ENCODE data around the gene SGMS1. TPM values are rescaled to one million over a fixed set of nuclear protein-coding genes. Genes with fewer than 3 reads are reported as not detected.

SGMS1 gene
- total RNA-seq, 4 donors from 2014 or later, result 28.3 to 44.5 (median 41.7) TPM

- intact Hi-C loops (cut with DNase I; ENCODE audit: low total_unique reads), result no loop called here
- H3K27me3 ChIP-seq, result no peaks in the 10 kb centered on the region
- no peak overlapping the region for H3K4me3 ChIP-seq
- H3K36me3 ChIP-seq, result no peaks in the 10 kb centered on the region
- peaks cover 0 to 5% (median 0%) of the 10 kb centered on the region in 4 donors for H3K4me1 ChIP-seq
- in situ Hi-C loops (cut with MboI; ENCODE audit: low pct_ligation_motif_present in 1 of 4, low pct_unique_long_range_greater_than_20kb in 1 of 4, low sequenced_read_pairs in 3 of 4), result no loop called here
- 84% methylated on average over 2 of the region's 2 CpGs; no CpG with 5 or more reads in 1 of the 2 donors for WGBS, 2 donors (ENCODE audit: low coverage in 1 of 2)
- no peaks in the 10 kb centered on the region for H3K9me3 ChIP-seq
- no peak for DNase-seq
- no peak for TF ChIP-seq POLR2AphosphoS5 (IDR thresholded peaks at IDR 0.05)
- TF ChIP-seq EP300 (IDR thresholded peaks at IDR 0.05; ENCODE audit: low read depth), result no peak
- TF ChIP-seq CTCF (IDR thresholded peaks at IDR 0.05), result no peak
- no peak for TF ChIP-seq POLR2A (IDR thresholded peaks at IDR 0.05)
- no peak overlapping the region for H3K27ac ChIP-seq
These were observed 27.3 kb downstream of the SGMS1 start for GRCh38 chr10:50596456-50596855.

GRCh38 chr10:50595785-50596184 is 28.0 kb downstream of the SGMS1 start:
- Histone ChIP-seq H3K27ac (no peak overlapping the region), H3K9me3 (no peaks in the 10 kb centered on the region), H3K36me3 (no peaks in the 10 kb centered on the region), H3K4me3 (no peak overlapping the region), H3K4me1 (peaks cover 0 to 5% (median 0%) of the 10 kb centered on the region in 4 donors), H3K27me3 (no peaks in the 10 kb centered on the region)
- DNase-seq, result no peak
- intact Hi-C loops (cut with DNase I; ENCODE audit: low total_unique reads) (no loop called here), in situ Hi-C loops (cut with MboI; ENCODE audit: low pct_ligation_motif_present in 1 of 4, low pct_unique_long_range_greater_than_20kb in 1 of 4, low sequenced_read_pairs in 3 of 4) (no loop called here)
- TF ChIP-seq CTCF (IDR thresholded peaks at IDR 0.05), result no peak
- no peak for TF ChIP-seq EP300 (IDR thresholded peaks at IDR 0.05; ENCODE audit: low read depth)
- TF ChIP-seq POLR2A (IDR thresholded peaks at IDR 0.05), result no peak
- no peak for TF ChIP-seq POLR2AphosphoS5 (IDR thresholded peaks at IDR 0.05)
- 85 to 93% methylated on average over 3 of the region's 3 CpGs for WGBS, 2 donors (ENCODE audit: low coverage in 1 of 2)

- intact Hi-C loops (cut with DNase I; ENCODE audit: low total_unique reads), result no loop called here
- TF ChIP-seq EP300 (IDR thresholded peaks at IDR 0.05; ENCODE audit: low read depth), result no peak
- no peak for TF ChIP-seq CTCF (IDR thresholded peaks at IDR 0.05)
- TF ChIP-seq POLR2A (IDR thresholded peaks at IDR 0.05), result no peak
- TF ChIP-seq POLR2AphosphoS5 (IDR thresholded peaks at IDR 0.05), result no peak
- DNase-seq, result no peak
- H3K4me3 ChIP-seq, result no peak overlapping the region
- H3K27me3 ChIP-seq, result no peaks in the 10 kb centered on the region
- H3K27ac ChIP-seq, result no peak overlapping the region
- WGBS, 2 donors (ENCODE audit: low coverage in 1 of 2), result 82 to 88% methylated on average over 4 to 6 of the region's 6 CpGs
- no peaks in the 10 kb centered on the region for H3K9me3 ChIP-seq
- H3K4me1 ChIP-seq, result peaks cover 0 to 5% (median 0%) of the 10 kb centered on the region in 4 donors
- no peaks in the 10 kb centered on the region for H3K36me3 ChIP-seq
- in situ Hi-C loops (cut with MboI; ENCODE audit: low pct_ligation_motif_present in 1 of 4, low pct_unique_long_range_greater_than_20kb in 1 of 4, low sequenced_read_pairs in 3 of 4), result no loop called here
These were observed 30.0 kb downstream of the SGMS1 start for GRCh38 chr10:50593523-50594376.

- WGBS, 2 donors (ENCODE audit: low coverage in 1 of 2), result 92 to 100% methylated on average over 2 to 7 of the region's 7 CpGs
- H3K27ac ChIP-seq, result no peak overlapping the region
- in situ Hi-C loops (cut with MboI; ENCODE audit: low pct_ligation_motif_present in 1 of 4, low pct_unique_long_range_greater_than_20kb in 1 of 4, low sequenced_read_pairs in 3 of 4), result no loop called here
- DNase-seq, result no peak
- TF ChIP-seq EP300 (IDR thresholded peaks at IDR 0.05; ENCODE audit: low read depth) (no peak), POLR2AphosphoS5 (IDR thresholded peaks at IDR 0.05) (no peak), CTCF (IDR thresholded peaks at IDR 0.05) (no peak), POLR2A (IDR thresholded peaks at IDR 0.05) (no peak)
- H3K27me3 ChIP-seq, result no peaks in the 10 kb centered on the region
- H3K9me3 ChIP-seq, result no peaks in the 10 kb centered on the region
- H3K4me1 ChIP-seq, result peaks cover 0 to 5% (median 0%) of the 10 kb centered on the region in 4 donors
- no peak overlapping the region for H3K4me3 ChIP-seq
- no peaks in the 10 kb centered on the region for H3K36me3 ChIP-seq
- intact Hi-C loops (cut with DNase I; ENCODE audit: low total_unique reads), result no loop called here
These were observed 30.8 kb downstream of the SGMS1 start for GRCh38 chr10:50592961-50593418.

Data from transverse colon (tissue), 4 donors.